HG03469 (cell line): Measurements from ENCODE around the gene IGSF23.

Source experiments
- ATAC-seq: cut with Tn5 transposase; IDR thresholded peaks from one replicate; pipeline ENCODE4 v1.9.1; 2021; ENCODE audit warnings: mild to moderate bottlenecking, moderate library complexity, moderate number of reproducible peaks; ENCODE audit not compliant: unreplicated experiment

The IGSF23 gene

GRCh38 chr19:44613295-44614178 is at the start of gene IGSF23:
Gene IGSF23 (plus strand): TSS chr19:44613563. CDS start chr19:44613646, 83 bp downstream.
- ATAC-seq: no peak

GRCh38 chr19:44566984-44567383 is 46.4 kb upstream of the IGSF23 start:
- no peak for ATAC-seq

- ATAC-seq: no peak
These were observed 45.6 kb upstream of the IGSF23 start for GRCh38 chr19:44567745-44568144.

- no peak for ATAC-seq
These were observed 42.8 kb upstream of the IGSF23 start for GRCh38 chr19:44570603-44570983.

- ATAC-seq: no peak
These were observed 42.2 kb upstream of the IGSF23 start for GRCh38 chr19:44570984-44571684.

- no peak for ATAC-seq
These were observed 41.4 kb upstream of the IGSF23 start for GRCh38 chr19:44571830-44572580.

GRCh38 chr19:44572581-44572900 is 40.8 kb upstream of the IGSF23 start:
- ATAC-seq: no peak

- no peak for ATAC-seq
These were observed 40.2 kb upstream of the IGSF23 start for GRCh38 chr19:44573183-44573582.

- no peak for ATAC-seq
These were observed 39.7 kb upstream of the IGSF23 start for GRCh38 chr19:44573627-44574026.

- ATAC-seq: no peak
These were observed 39.0 kb upstream of the IGSF23 start for GRCh38 chr19:44574186-44574950.

GRCh38 chr19:44575116-44575700 is 38.2 kb upstream of the IGSF23 start:
- ATAC-seq: no peak

- ATAC-seq: no peak
These were observed 36.4 kb upstream of the IGSF23 start for GRCh38 chr19:44576843-44577565.

- no peak for ATAC-seq
These were observed 35.8 kb upstream of the IGSF23 start for GRCh38 chr19:44577566-44577874.

- no peak for ATAC-seq
These were observed 33.5 kb upstream of the IGSF23 start for GRCh38 chr19:44579663-44580365.

GRCh38 chr19:44580366-44580895 is 32.9 kb upstream of the IGSF23 start:
- ATAC-seq: no peak

- no peak for ATAC-seq
These were observed 32.1 kb upstream of the IGSF23 start for GRCh38 chr19:44581288-44581687.

GRCh38 chr19:44582581-44583265 is 30.6 kb upstream of the IGSF23 start:
- no peak for ATAC-seq

GRCh38 chr19:44585371-44586133 is 27.8 kb upstream of the IGSF23 start:
- no peak for ATAC-seq
